H9 (cell line): Measurements from ENCODE around the gene LSP1. TPM values are rescaled to one million over a fixed set of nuclear protein-coding genes. Genes with fewer than 3 reads are reported as not detected.

ENCODE experiments used
- DNase-seq: peaks from one replicate; pipeline ENCODE4 v3.0.0-alpha.2; 2017
- H2AFZ ChIP-seq: one replicate; pipeline ENCODE4 v1.6.1; 2013; ENCODE audit warnings: mild to moderate bottlenecking, low read length, control low read depth, moderate library complexity
- H2AK5ac ChIP-seq: 2 replicates; pipeline ENCODE4 v1.6.1; 2013; ENCODE audit warnings: low read length, control low read depth, mixed read lengths; ENCODE audit not compliant: insufficient read length
- H2BK120ac ChIP-seq: one replicate; pipeline ENCODE4 v1.6.1; 2013; ENCODE audit warnings: low read depth, mild to moderate bottlenecking, low read length, control low read depth, inconsistent platforms; ENCODE audit not compliant: poor library complexity, severe bottlenecking
- H2BK12ac ChIP-seq: 2 replicates; pipeline ENCODE4 v1.6.1; 2013; ENCODE audit warnings: low read length, control low read depth, mixed read lengths, low read depth; ENCODE audit not compliant: insufficient read length
- H2BK15ac ChIP-seq: 2 replicates; pipeline ENCODE4 v1.6.1; 2013; ENCODE audit warnings: low read depth, low read length, control low read depth
- H2BK20ac ChIP-seq: one replicate; pipeline ENCODE4 v1.6.1; 2013; ENCODE audit warnings: low read depth, mild to moderate bottlenecking, low read length, control low read depth, inconsistent platforms; ENCODE audit not compliant: poor library complexity, severe bottlenecking
- H2BK5ac ChIP-seq: 2 replicates; pipeline ENCODE4 v1.6.1; 2013; ENCODE audit warnings: low read length, control low read depth, mixed read lengths; ENCODE audit not compliant: insufficient read length
- H3K14ac ChIP-seq: 2 replicates; pipeline ENCODE4 v1.6.1; 2013; ENCODE audit warnings: low read length, control low read depth; ENCODE audit not compliant: insufficient read depth
- H3K18ac ChIP-seq: 2 replicates; pipeline ENCODE4 v1.6.1; 2013; ENCODE audit warnings: low read depth, mild to moderate bottlenecking, mixed read lengths, low read length, control low read depth; ENCODE audit not compliant: insufficient read length
- H3K23ac ChIP-seq: 2 replicates; pipeline ENCODE4 v1.6.1; 2013; ENCODE audit warnings: low read length, control low read depth, mixed read lengths, low read depth; ENCODE audit not compliant: insufficient read length
- H3K23me2 ChIP-seq: 2 replicates; pipeline ENCODE4 v1.6.1; 2013; ENCODE audit warnings: low read depth, mild to moderate bottlenecking, mixed read lengths, low read length, control low read depth; ENCODE audit not compliant: insufficient read length, poor library complexity, severe bottlenecking
- H3K27ac ChIP-seq: 2 replicates; pipeline ENCODE4 v1.5.1; 2013; ENCODE audit warnings: low read length, control low read depth, mixed read lengths, low read depth; ENCODE audit not compliant: insufficient read length
- H3K27me3 ChIP-seq: 2 replicates; pipeline ENCODE4 v1.6.1; 2013; ENCODE audit warnings: low read length, control low read depth, inconsistent platforms; ENCODE audit not compliant: insufficient read depth
- H3K4ac ChIP-seq: 2 replicates; pipeline ENCODE4 v1.6.1; 2013; ENCODE audit warnings: low read depth, mild to moderate bottlenecking, control low read depth, inconsistent platforms, low read length, moderate library complexity
- H3K4me1 ChIP-seq: 2 replicates; pipeline ENCODE4 v1.6.1; 2013; ENCODE audit warnings: low read length, control low read depth, inconsistent platforms; ENCODE audit not compliant: insufficient read depth
- H3K4me2 ChIP-seq: 2 replicates; pipeline ENCODE4 v1.6.1; 2013; ENCODE audit warnings: low read length, control low read depth, mixed read lengths; ENCODE audit not compliant: insufficient read length, insufficient read depth
- H3K56ac ChIP-seq: 2 replicates; pipeline ENCODE4 v1.6.1; 2013; ENCODE audit warnings: low read depth, mild to moderate bottlenecking, mixed read lengths, low read length, control low read depth; ENCODE audit not compliant: insufficient read length
- H3K79me1 ChIP-seq: 2 replicates; pipeline ENCODE4 v1.6.1; 2013; ENCODE audit warnings: low read depth, mild to moderate bottlenecking, moderate library complexity, low read length, control low read depth, inconsistent platforms; ENCODE audit not compliant: insufficient read depth, poor library complexity, severe bottlenecking
- H3K79me2 ChIP-seq: 2 replicates; pipeline ENCODE4 v1.6.1; 2013; ENCODE audit warnings: low read length, control low read depth, inconsistent platforms; ENCODE audit not compliant: insufficient read depth
- H3K9ac ChIP-seq: 2 replicates; pipeline ENCODE4 v1.6.1; 2013; ENCODE audit warnings: low read length, control low read depth, mixed read lengths; ENCODE audit not compliant: insufficient read length; ENCODE audit errors: extremely low read depth
- H3K9me3 ChIP-seq: one replicate; pipeline ENCODE4 v1.6.1; 2013; ENCODE audit warnings: low read depth, low read length, inconsistent platforms; ENCODE audit not compliant: control insufficient read depth
- H3T11ph ChIP-seq: one replicate; pipeline ENCODE4 v1.6.1; 2013; ENCODE audit warnings: mild to moderate bottlenecking, low read length, control low read depth, inconsistent platforms
- H4K20me1 ChIP-seq: one replicate; pipeline ENCODE4 v1.6.1; 2013; ENCODE audit not compliant: control insufficient read depth, insufficient read length, insufficient read depth
- H4K5ac ChIP-seq: 2 replicates; pipeline ENCODE4 v1.6.1; 2013; ENCODE audit warnings: low read depth, mild to moderate bottlenecking, mixed read lengths, low read length, control low read depth; ENCODE audit not compliant: insufficient read length
- H4K8ac ChIP-seq: replicated peaks from 2 replicates; pipeline ENCODE4 v1.6.1; 2013; ENCODE audit warnings: low read length, control low read depth, mixed read lengths, low read depth; ENCODE audit not compliant: insufficient read length
- H4K91ac ChIP-seq: 2 replicates; pipeline ENCODE4 v1.6.1; 2013; ENCODE audit warnings: low read depth, mild to moderate bottlenecking, moderate library complexity, mixed read lengths, low read length, control low read depth; ENCODE audit not compliant: insufficient read length
- H3K27ac Mint-ChIP-seq, 3 experiments: 2 replicates in 2 of 3; 3 replicates in 1 of 3; pipeline ENCODE4 v1.8.0; 2020 to 2021; ENCODE audit warnings: mixed read lengths in 3 of 3, mild to moderate bottlenecking in 1 of 3, moderate library complexity in 1 of 3
- H3K27me3 Mint-ChIP-seq: 2 replicates; pipeline ENCODE4 v1.8.0; 2021; ENCODE audit warnings: low read depth, mild to moderate bottlenecking, moderate library complexity, mixed read lengths
- H3K36me3 Mint-ChIP-seq, 3 experiments: 2 replicates in 2 of 3; 3 replicates in 1 of 3; pipeline ENCODE4 v1.8.0; 2020 to 2021; ENCODE audit warnings: low read depth in 3 of 3, mixed read lengths in 3 of 3; ENCODE audit not compliant: insufficient read depth in 1 of 3
- H3K4me1 Mint-ChIP-seq, 2 experiments: 2 replicates each; pipeline ENCODE4 v1.8.0; 2020; ENCODE audit warnings: mixed read lengths in 2 of 2
- H3K4me3 Mint-ChIP-seq, 2 experiments: 2 replicates in 1 of 2; 3 replicates in 1 of 2; pipeline ENCODE4 v1.8.0; 2020 to 2021; ENCODE audit warnings: mild to moderate bottlenecking in 2 of 2, mixed read lengths in 2 of 2, moderate library complexity in 1 of 2
- H3K9me3 Mint-ChIP-seq, 2 experiments: 2 replicates in 1 of 2; 3 replicates in 1 of 2; pipeline ENCODE4 v1.8.0; 2020; ENCODE audit warnings: mild to moderate bottlenecking in 2 of 2, mixed read lengths in 2 of 2, moderate library complexity in 1 of 2
- WGBS: extraction: QIAGEN DNeasy Blood & Tissue Kit; methylation state at CpG from one replicate; pipeline ENCODE4 v1.1.7; 2013; ENCODE audit warnings: missing lambda C conversion rate, low lambda C conversion rate, mixed read lengths; ENCODE audit not compliant: insufficient read length; ENCODE audit errors: extremely low coverage; 5-methylcytosine and 5-hydroxymethylcytosine counted together
- total RNA-seq: library from RNA; stranded (reverse); gene quantifications from 2 replicates; pipeline ENCODE4 v1.2.1, GENCODE V29; 2021
- TF ChIP-seq, protein P1 (sequence below): fragments of 200-600 bp; sonication (generic); conservative IDR thresholded peaks from 3 replicates; pipeline ENCODE4 v1.8.0; 2021; ENCODE audit warnings: antibody characterized with exemption, mild to moderate bottlenecking

LSP1 gene
- total RNA-seq, 1 experiment from 2014 or later: not detected

DNA sequence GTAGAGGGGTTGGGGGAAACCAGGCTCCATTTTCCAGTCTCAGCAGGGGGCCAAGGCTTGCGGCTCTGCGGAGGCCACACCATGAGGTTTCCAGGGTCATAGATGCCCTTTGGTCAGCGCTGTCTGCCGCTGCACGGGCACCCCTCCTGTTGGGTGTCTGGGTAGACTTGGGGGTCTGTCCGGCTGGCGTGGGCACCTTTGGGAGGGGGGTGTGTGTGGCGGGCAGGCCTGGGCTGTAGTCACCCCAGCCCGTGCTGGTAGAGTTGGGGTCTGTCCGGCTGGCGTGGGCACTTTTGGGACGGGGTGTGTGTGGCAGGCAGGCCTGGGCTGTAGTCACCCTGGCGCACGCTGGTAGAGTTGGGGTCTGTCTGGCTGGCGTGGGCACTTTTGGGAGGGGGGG is 18.6 kb downstream of the LSP1 start:
- peak overlapping the region in 1 of 3 experiments; percentile 53; a peak in 1 of 7 replicates for H3K27ac Mint-ChIP-seq
- WGBS: no CpG with 5 or more reads among the region's 15 CpGs
- Histone ChIP-seq H3K9ac (no peak overlapping the region), H3K27ac (no peak overlapping the region), H4K20me1 (no peaks in the 10 kb centered on the region), H4K91ac (no peak overlapping the region), H3K56ac (no peak overlapping the region), H2BK5ac (no peak overlapping the region), H3K23me2 (no peaks in the 10 kb centered on the region), H3K9me3 (no peaks in the 10 kb centered on the region), H2AK5ac (no peak overlapping the region), H2AFZ (no peak overlapping the region), H2BK120ac (no peak overlapping the region), H3K79me1 (no peaks in the 10 kb centered on the region), H3K27me3 (no peaks in the 10 kb centered on the region), H2BK12ac (no peak overlapping the region), H3K79me2 (no peaks in the 10 kb centered on the region), H3K4me1 (no peaks in the 10 kb centered on the region), H3K4ac (no peak overlapping the region), H3K4me2 (no peak overlapping the region), H3T11ph (no peak overlapping the region), H4K8ac (no peak overlapping the region), H3K14ac (no peak overlapping the region), H3K23ac (no peak overlapping the region), H2BK20ac (no peak overlapping the region), H4K5ac (no peak overlapping the region), H3K18ac (no peak overlapping the region), H2BK15ac (no peak overlapping the region)
- DNase-seq: no peak
- peaks cover 16% of the 10 kb centered on the region for H3K27me3 Mint-ChIP-seq
- H3K36me3 Mint-ChIP-seq: no peaks in the 10 kb centered on the region
- TF ChIP-seq, protein P1, sequence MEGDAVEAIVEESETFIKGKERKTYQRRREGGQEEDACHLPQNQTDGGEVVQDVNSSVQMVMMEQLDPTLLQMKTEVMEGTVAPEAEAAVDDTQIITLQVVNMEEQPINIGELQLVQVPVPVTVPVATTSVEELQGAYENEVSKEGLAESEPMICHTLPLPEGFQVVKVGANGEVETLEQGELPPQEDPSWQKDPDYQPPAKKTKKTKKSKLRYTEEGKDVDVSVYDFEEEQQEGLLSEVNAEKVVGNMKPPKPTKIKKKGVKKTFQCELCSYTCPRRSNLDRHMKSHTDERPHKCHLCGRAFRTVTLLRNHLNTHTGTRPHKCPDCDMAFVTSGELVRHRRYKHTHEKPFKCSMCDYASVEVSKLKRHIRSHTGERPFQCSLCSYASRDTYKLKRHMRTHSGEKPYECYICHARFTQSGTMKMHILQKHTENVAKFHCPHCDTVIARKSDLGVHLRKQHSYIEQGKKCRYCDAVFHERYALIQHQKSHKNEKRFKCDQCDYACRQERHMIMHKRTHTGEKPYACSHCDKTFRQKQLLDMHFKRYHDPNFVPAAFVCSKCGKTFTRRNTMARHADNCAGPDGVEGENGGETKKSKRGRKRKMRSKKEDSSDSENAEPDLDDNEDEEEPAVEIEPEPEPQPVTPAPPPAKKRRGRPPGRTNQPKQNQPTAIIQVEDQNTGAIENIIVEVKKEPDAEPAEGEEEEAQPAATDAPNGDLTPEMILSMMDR: no peak
- H3K4me3 Mint-ChIP-seq: no peak overlapping the region
- H3K4me1 Mint-ChIP-seq: peaks cover 3 to 9% of the 10 kb centered on the region in 2 experiments; a peak in 3 of 4 replicates
- H3K9me3 Mint-ChIP-seq: no peaks in the 10 kb centered on the region
